CD14-positive monocyte (primary cell): ENCODE data around the gene ESPN. TPM values are rescaled to one million over a fixed set of nuclear protein-coding genes. Genes with fewer than 3 reads are reported as not detected.

ENCODE experiments used
- DNase-seq, 3 donors: peaks; one replicate each; pipeline ENCODE4 v3.0.0-alpha.2; 2011 to 2022
- H2AFZ ChIP-seq: 2 replicates; pipeline ENCODE4 v1.6.0; 2012; ENCODE audit warnings: mild to moderate bottlenecking, low read depth, low read length, inconsistent platforms; ENCODE audit not compliant: insufficient read depth, poor library complexity, severe bottlenecking
- H3K27ac ChIP-seq, 2 donors: 1 replicate in 1 of 2; 2 replicates in 1 of 2; pipeline ENCODE4 v1.5.1; 2012 to 2013; ENCODE audit warnings: low read length in 2 of 2, control low read depth in 1 of 2, inconsistent platforms in 1 of 2, low read depth in 1 of 2, mild to moderate bottlenecking in 1 of 2
- H3K27me3 ChIP-seq, 2 donors: one replicate each; pipeline versions ENCODE4 v1.6.0 to v1.6.1; 2011 to 2013; ENCODE audit warnings: low read length in 2 of 2; ENCODE audit not compliant: control insufficient read depth in 2 of 2, insufficient read depth in 2 of 2
- H3K36me3 ChIP-seq, 2 donors: replicated peaks in 1 of 2; 1 replicate in 1 of 2; 2 replicates in 1 of 2; pipeline versions ENCODE4 v1.5.1 to v1.6.1; 2012 to 2013; ENCODE audit warnings: low read length in 2 of 2, control low read depth in 1 of 2, inconsistent platforms in 1 of 2, mild to moderate bottlenecking in 1 of 2; ENCODE audit not compliant: insufficient read depth in 2 of 2, control insufficient read depth in 1 of 2
- H3K4me1 ChIP-seq, 2 donors: 1 replicate in 1 of 2; 2 replicates in 1 of 2; pipeline versions ENCODE4 v1.5.1 to v1.6.1; 2012 to 2013; ENCODE audit warnings: low read length in 2 of 2, control low read depth in 1 of 2, inconsistent platforms in 1 of 2, mild to moderate bottlenecking in 1 of 2, moderate library complexity in 1 of 2; ENCODE audit not compliant: insufficient read depth in 2 of 2, control insufficient read depth in 1 of 2
- H3K4me2 ChIP-seq: replicated peaks from 2 replicates; pipeline ENCODE3; 2012; ENCODE audit warnings: low read length, moderate library complexity, mild to moderate bottlenecking; ENCODE audit not compliant: poor library complexity, severe bottlenecking; ENCODE audit errors: extremely low read depth
- H3K4me3 ChIP-seq, 3 experiments: fragments of 200-600 bp in 1 of 3; sonication (generic) in 1 of 3; replicated peaks in 1 of 3; 1 replicate in 2 of 3; 2 replicates in 1 of 3; pipeline ENCODE4 v1.5.1; 2011 to 2013; ENCODE audit warnings: low read length in 3 of 3, mild to moderate bottlenecking in 3 of 3, control low read depth in 2 of 3, low read depth in 2 of 3, inconsistent platforms in 1 of 3, moderate library complexity in 1 of 3
- H3K79me2 ChIP-seq: 2 replicates; pipeline ENCODE4 v1.6.0; 2012; ENCODE audit warnings: mild to moderate bottlenecking, control low read depth, inconsistent platforms, low read length, moderate library complexity; ENCODE audit not compliant: insufficient read depth
- H3K9ac ChIP-seq: 2 replicates; pipeline ENCODE4 v1.6.0; 2017; ENCODE audit warnings: low read length, mild to moderate bottlenecking; ENCODE audit not compliant: insufficient read depth, poor library complexity, severe bottlenecking
- H3K9me3 ChIP-seq, 2 donors: replicated peaks in 1 of 2; 1 replicate in 1 of 2; 2 replicates in 1 of 2; pipeline versions ENCODE4 v1.5.1 to v1.6.1; 2012 to 2013; ENCODE audit warnings: low read length in 2 of 2, control low read depth in 1 of 2; ENCODE audit not compliant: control insufficient read depth in 1 of 2, insufficient read depth in 1 of 2
- H4K20me1 ChIP-seq: 2 replicates; pipeline ENCODE4 v1.6.0; 2012; ENCODE audit warnings: mild to moderate bottlenecking, low read length, control low read depth, moderate library complexity; ENCODE audit not compliant: insufficient read depth
- H3K27ac Mint-ChIP-seq, 7 donors: one replicate each; pipeline ENCODE4 v1.8.0; 2020; ENCODE audit warnings: mild to moderate bottlenecking in 7 of 7, mixed read lengths in 7 of 7, moderate library complexity in 6 of 7, inconsistent platforms in 2 of 7
- H3K27me3 Mint-ChIP-seq, 3 donors: one replicate each; pipeline ENCODE4 v1.8.0; 2021 to 2022; ENCODE audit warnings: low read depth in 3 of 3, mild to moderate bottlenecking in 3 of 3, mixed read lengths in 3 of 3, moderate library complexity in 3 of 3, inconsistent platforms in 1 of 3
- H3K36me3 Mint-ChIP-seq, 2 donors: one replicate each; pipeline ENCODE4 v1.8.0; 2020; ENCODE audit warnings: mixed read lengths in 2 of 2, inconsistent platforms in 1 of 2, mild to moderate bottlenecking in 1 of 2
- H3K4me1 Mint-ChIP-seq: one replicate; pipeline ENCODE4 v1.8.0; 2020; ENCODE audit warnings: mild to moderate bottlenecking, mixed read lengths
- H3K4me3 Mint-ChIP-seq, 2 donors: one replicate each; pipeline ENCODE4 v1.8.0; 2020; ENCODE audit warnings: mild to moderate bottlenecking in 2 of 2, mixed read lengths in 2 of 2, moderate library complexity in 1 of 2
- H3K9me3 Mint-ChIP-seq, 7 donors: one replicate each; pipeline ENCODE4 v1.8.0; 2020 to 2022; ENCODE audit warnings: mixed read lengths in 7 of 7, mild to moderate bottlenecking in 6 of 7, moderate library complexity in 6 of 7, inconsistent platforms in 2 of 7
- CTCF ChIP-seq: fragments of 200-600 bp; IDR thresholded peaks from one replicate; pipeline ENCODE4 v1.8.0; 2022; ENCODE audit warnings: antibody characterized with exemption, mild to moderate bottlenecking
- WGBS: methylation state at CpG from one replicate; pipeline ENCODE4 v1.1.5; 2013; ENCODE audit warnings: missing lambda C conversion rate; ENCODE audit not compliant: insufficient coverage; 5-methylcytosine and 5-hydroxymethylcytosine counted together
- intact Hi-C, 2 donors: fragments of 100-400 bp; cut with micrococcal nuclease; formaldehyde crosslinking; loops; one replicate each; pipeline versions ENCODE4 v1.15.0 to v1.15.1; 2023
- polyA plus RNA-seq, 3 donors: library from polyadenylated mRNA; depleted of rRNA in 1 of 3; unstranded in 2 of 3; stranded (reverse) in 1 of 3; fragments of 300-500 nt in 2 of 3; fragments of >200 nt in 1 of 3; fragmentation: Illumina TruSeq in 2 of 3; gene quantifications; 1 replicate in 2 of 3; 2 replicates in 1 of 3; pipeline ENCODE4 v1.2.3, GENCODE V29; 2012 to 2021

ESPN gene
- polyA plus RNA-seq, 3 donors = not detected

GRCh38 chr1:6509220-6509918 lies 84.8 kb downstream of the ESPN start:
- Mint-ChIP-seq H3K4me3 (no peak overlapping the region), H3K9me3 (no peaks in the 10 kb centered on the region)
- intact Hi-C loops = no loop called here

GRCh38 chr1:6509919-6510291 lies 85.3 kb downstream of the ESPN start:
- Mint-ChIP-seq H3K9me3 (no peaks in the 10 kb centered on the region), H3K4me1 (peaks cover 2% of the 10 kb centered on the region), H3K27ac (no peak overlapping the region), H3K4me3 (no peak overlapping the region), H3K27me3 (peaks cover 1 to 5% (median 2%) of the 10 kb centered on the region in 3 donors), H3K36me3 (no peaks in the 10 kb centered on the region)
- Histone ChIP-seq H3K27me3 (no peaks in the 10 kb centered on the region), H3K4me2 (no peak overlapping the region), H3K4me1 (peaks cover 0 to 3% of the 10 kb centered on the region in 2 donors), H3K79me2 (no peaks in the 10 kb centered on the region), H3K9me3 (no peaks in the 10 kb centered on the region), H3K4me3 (no peak overlapping the region), H2AFZ (no peak overlapping the region), H4K20me1 (no peaks in the 10 kb centered on the region), H3K36me3 (no peaks in the 10 kb centered on the region), H3K27ac (no peak overlapping the region), H3K9ac (no peak overlapping the region)
- no peak for TF ChIP-seq CTCF
- intact Hi-C loops = no loop called here
- no peak for DNase-seq
- 66% methylated on average over 9 of the region's 10 CpGs for WGBS

More at GRCh38 chr1:6509220-6509918, 84.8 kb downstream of the ESPN start:
- H3K4me2 ChIP-seq = no peak overlapping the region
- H4K20me1 ChIP-seq = no peaks in the 10 kb centered on the region
- H3K36me3 ChIP-seq = no peaks in the 10 kb centered on the region
- H3K4me1 ChIP-seq = peaks cover 0 to 3% of the 10 kb centered on the region in 2 donors
- no peak overlapping the region for H3K27ac ChIP-seq
- H3K9ac ChIP-seq = no peak overlapping the region
- Mint-ChIP-seq H3K27me3 (peaks cover 1 to 5% (median 5%) of the 10 kb centered on the region in 3 donors), H3K4me1 (peaks cover 2% of the 10 kb centered on the region), H3K36me3 (no peaks in the 10 kb centered on the region), H3K27ac (no peak overlapping the region)
- H2AFZ ChIP-seq = no peak overlapping the region
- H3K9me3 ChIP-seq = no peaks in the 10 kb centered on the region
- no peak for TF ChIP-seq CTCF
- WGBS = 23% methylated on average over 16 of the region's 20 CpGs
- no peaks in the 10 kb centered on the region for H3K79me2 ChIP-seq
- H3K27me3 ChIP-seq = no peaks in the 10 kb centered on the region
- H3K4me3 ChIP-seq = no peak overlapping the region
- DNase-seq = no peak
